DOHH2 (cell line): Measurements from ENCODE around the gene UROC1.

ENCODE experiments used
- EZH2phosphoT487 ChIP-seq: fragments of 200-600 bp; sonication (generic); IDR thresholded peaks from 2 replicates; pipeline ENCODE4 v1.6.1; 2017; ENCODE audit warnings: borderline replicate concordance, mild to moderate bottlenecking, antibody characterized with exemption, low read length, moderate library complexity, mixed read lengths
- TF ChIP-seq, protein P1 (sequence below): fragments of 200-600 bp; sonication (generic); IDR thresholded peaks from one replicate; pipeline ENCODE4 v1.5.1; 2014; ENCODE audit warnings: antibody characterized with exemption, mild to moderate bottlenecking, low read depth, low read length; ENCODE audit not compliant: poor library complexity, severe bottlenecking

DNA sequence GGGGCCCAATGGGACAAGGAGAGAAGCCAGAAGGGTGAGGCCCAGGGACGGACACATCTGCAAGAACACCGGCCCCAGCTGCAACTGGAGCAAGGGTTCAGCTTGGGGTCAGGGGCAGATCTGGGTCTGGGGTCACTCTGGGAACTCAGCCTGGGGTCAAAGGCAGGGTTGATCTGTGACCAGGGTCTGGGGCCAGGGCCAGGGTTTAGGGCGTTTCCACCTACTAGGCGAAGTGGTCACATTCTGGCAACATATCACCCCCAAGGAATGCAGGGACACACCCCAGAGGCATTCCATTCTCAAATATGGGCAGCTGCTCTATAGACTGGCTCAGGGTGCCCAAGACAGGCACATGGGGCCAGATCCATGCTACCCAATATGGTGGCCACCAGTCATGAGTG lies 9.0 kb downstream of the UROC1 start:
- TF ChIP-seq, protein P1, sequence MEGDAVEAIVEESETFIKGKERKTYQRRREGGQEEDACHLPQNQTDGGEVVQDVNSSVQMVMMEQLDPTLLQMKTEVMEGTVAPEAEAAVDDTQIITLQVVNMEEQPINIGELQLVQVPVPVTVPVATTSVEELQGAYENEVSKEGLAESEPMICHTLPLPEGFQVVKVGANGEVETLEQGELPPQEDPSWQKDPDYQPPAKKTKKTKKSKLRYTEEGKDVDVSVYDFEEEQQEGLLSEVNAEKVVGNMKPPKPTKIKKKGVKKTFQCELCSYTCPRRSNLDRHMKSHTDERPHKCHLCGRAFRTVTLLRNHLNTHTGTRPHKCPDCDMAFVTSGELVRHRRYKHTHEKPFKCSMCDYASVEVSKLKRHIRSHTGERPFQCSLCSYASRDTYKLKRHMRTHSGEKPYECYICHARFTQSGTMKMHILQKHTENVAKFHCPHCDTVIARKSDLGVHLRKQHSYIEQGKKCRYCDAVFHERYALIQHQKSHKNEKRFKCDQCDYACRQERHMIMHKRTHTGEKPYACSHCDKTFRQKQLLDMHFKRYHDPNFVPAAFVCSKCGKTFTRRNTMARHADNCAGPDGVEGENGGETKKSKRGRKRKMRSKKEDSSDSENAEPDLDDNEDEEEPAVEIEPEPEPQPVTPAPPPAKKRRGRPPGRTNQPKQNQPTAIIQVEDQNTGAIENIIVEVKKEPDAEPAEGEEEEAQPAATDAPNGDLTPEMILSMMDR = no peak
- TF ChIP-seq EZH2phosphoT487 = no peak
